Neural cell (in vitro differentiated cells): ENCODE results near the gene PRR11.

Experiments
- EP300 ChIP-seq: fragments of 450-650 bp; conservative IDR thresholded peaks from 2 replicates; pipeline ENCODE4 v1.6.1; 2014; ENCODE audit warnings: antibody characterized with exemption, mild to moderate bottlenecking, moderate library complexity; ENCODE audit not compliant: poor library complexity, severe bottlenecking
- EZH2 ChIP-seq: fragments of 200-600, 300-800 bp; shearing (Covaris generic), sonication (generic); IDR thresholded peaks from 2 replicates; pipeline ENCODE4 v1.6.1; 2014; ENCODE audit warnings: antibody characterized with exemption, low read length, borderline replicate concordance, mild to moderate bottlenecking; ENCODE audit not compliant: insufficient read depth, poor library complexity, severe bottlenecking
- MXI1 ChIP-seq: fragments of 450-650 bp; conservative IDR thresholded peaks from 2 replicates; pipeline ENCODE4 v1.6.1; 2014; ENCODE audit warnings: antibody characterized with exemption, mild to moderate bottlenecking; ENCODE audit not compliant: poor library complexity, severe bottlenecking
- POLR2AphosphoS5 ChIP-seq: IDR thresholded peaks from 2 replicates; pipeline ENCODE4 v1.6.1; 2012
- RAD21 ChIP-seq: fragments of 450-650 bp; conservative IDR thresholded peaks from 2 replicates; pipeline ENCODE4 v1.6.1; 2014; ENCODE audit warnings: antibody characterized with exemption, mild to moderate bottlenecking, moderate library complexity
- TF ChIP-seq, protein P1 (sequence below): fragments of 450-650 bp; IDR thresholded peaks from 2 replicates; pipeline ENCODE4 v1.5.1; 2014; ENCODE audit warnings: antibody characterized with exemption, mild to moderate bottlenecking, moderate library complexity; ENCODE audit not compliant: poor library complexity, severe bottlenecking
- TF ChIP-seq, protein P2 (sequence below): IDR thresholded peaks from 2 replicates; pipeline ENCODE4 v1.6.1; 2012; ENCODE audit warnings: borderline replicate concordance

DNA sequence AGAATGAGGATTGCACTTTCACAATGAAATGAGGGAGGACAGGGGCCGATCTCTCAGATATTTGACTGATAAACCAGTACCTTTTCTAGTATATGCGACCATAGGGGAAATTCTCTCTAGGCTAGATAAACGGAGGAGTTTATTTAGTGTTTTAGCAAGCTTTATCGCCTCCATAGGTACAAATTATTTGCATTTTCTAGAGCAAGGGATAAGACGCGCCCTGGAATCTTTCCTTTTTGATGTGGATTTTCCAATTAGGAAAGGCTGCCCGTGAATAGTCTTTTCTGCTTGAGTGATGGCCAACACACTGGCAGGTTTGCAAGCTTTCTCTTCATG, 64.4 kb downstream of the PRR11 start:
- TF ChIP-seq, protein P1, sequence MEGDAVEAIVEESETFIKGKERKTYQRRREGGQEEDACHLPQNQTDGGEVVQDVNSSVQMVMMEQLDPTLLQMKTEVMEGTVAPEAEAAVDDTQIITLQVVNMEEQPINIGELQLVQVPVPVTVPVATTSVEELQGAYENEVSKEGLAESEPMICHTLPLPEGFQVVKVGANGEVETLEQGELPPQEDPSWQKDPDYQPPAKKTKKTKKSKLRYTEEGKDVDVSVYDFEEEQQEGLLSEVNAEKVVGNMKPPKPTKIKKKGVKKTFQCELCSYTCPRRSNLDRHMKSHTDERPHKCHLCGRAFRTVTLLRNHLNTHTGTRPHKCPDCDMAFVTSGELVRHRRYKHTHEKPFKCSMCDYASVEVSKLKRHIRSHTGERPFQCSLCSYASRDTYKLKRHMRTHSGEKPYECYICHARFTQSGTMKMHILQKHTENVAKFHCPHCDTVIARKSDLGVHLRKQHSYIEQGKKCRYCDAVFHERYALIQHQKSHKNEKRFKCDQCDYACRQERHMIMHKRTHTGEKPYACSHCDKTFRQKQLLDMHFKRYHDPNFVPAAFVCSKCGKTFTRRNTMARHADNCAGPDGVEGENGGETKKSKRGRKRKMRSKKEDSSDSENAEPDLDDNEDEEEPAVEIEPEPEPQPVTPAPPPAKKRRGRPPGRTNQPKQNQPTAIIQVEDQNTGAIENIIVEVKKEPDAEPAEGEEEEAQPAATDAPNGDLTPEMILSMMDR = no peak
- no peak for TF ChIP-seq EP300
- no peak for TF ChIP-seq POLR2AphosphoS5
- no peak for TF ChIP-seq RAD21
- TF ChIP-seq, protein P2, sequence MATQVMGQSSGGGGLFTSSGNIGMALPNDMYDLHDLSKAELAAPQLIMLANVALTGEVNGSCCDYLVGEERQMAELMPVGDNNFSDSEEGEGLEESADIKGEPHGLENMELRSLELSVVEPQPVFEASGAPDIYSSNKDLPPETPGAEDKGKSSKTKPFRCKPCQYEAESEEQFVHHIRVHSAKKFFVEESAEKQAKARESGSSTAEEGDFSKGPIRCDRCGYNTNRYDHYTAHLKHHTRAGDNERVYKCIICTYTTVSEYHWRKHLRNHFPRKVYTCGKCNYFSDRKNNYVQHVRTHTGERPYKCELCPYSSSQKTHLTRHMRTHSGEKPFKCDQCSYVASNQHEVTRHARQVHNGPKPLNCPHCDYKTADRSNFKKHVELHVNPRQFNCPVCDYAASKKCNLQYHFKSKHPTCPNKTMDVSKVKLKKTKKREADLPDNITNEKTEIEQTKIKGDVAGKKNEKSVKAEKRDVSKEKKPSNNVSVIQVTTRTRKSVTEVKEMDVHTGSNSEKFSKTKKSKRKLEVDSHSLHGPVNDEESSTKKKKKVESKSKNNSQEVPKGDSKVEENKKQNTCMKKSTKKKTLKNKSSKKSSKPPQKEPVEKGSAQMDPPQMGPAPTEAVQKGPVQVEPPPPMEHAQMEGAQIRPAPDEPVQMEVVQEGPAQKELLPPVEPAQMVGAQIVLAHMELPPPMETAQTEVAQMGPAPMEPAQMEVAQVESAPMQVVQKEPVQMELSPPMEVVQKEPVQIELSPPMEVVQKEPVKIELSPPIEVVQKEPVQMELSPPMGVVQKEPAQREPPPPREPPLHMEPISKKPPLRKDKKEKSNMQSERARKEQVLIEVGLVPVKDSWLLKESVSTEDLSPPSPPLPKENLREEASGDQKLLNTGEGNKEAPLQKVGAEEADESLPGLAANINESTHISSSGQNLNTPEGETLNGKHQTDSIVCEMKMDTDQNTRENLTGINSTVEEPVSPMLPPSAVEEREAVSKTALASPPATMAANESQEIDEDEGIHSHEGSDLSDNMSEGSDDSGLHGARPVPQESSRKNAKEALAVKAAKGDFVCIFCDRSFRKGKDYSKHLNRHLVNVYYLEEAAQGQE = no peak
- TF ChIP-seq EZH2 = no peak
- no peak for TF ChIP-seq MXI1
